ENCODE measurements around the gene USP20. TPM values are rescaled to one million over a fixed set of nuclear protein-coding genes. Genes with fewer than 3 reads are reported as not detected.
A peak's percentile ranks its signal among the peaks of the same experiment; 100 is the strongest.

USP20 gene
- total RNA-seq, 1 donor: 10.5 TPM

- no peak overlapping the region for H3K4me3 ChIP-seq (ENCODE audit: insufficient read depth, low read length)
- no peak for TF ChIP-seq CTCF (IDR thresholded peaks at IDR 0.05; ENCODE audit: extremely low read depth, low read depth, low read length)
- H4K20me1 ChIP-seq (ENCODE audit: insufficient read depth, low read length): no peaks in the 10 kb centered on the region
- no peaks in the 10 kb centered on the region for H3K4me1 ChIP-seq (ENCODE audit: insufficient read depth, low read length)
- H3K27ac ChIP-seq (ENCODE audit: low read depth, low read length): no peak overlapping the region
- peak; percentile 74 for DNase-seq (ENCODE audit: insufficient read length, low spot score, missing footprints)
- peaks cover 28% of the 10 kb centered on the region for H3K36me3 ChIP-seq (ENCODE audit: insufficient read depth, low read length)
- H2AFZ ChIP-seq (ENCODE audit: low read length): no peak overlapping the region
- H3K79me2 ChIP-seq (ENCODE audit: insufficient read depth, low read length): no peaks in the 10 kb centered on the region
- no peaks in the 10 kb centered on the region for H3K27me3 ChIP-seq (ENCODE audit: insufficient read depth, low read length)
- H3K9me3 ChIP-seq (ENCODE audit: low read depth, low read length): no peaks in the 10 kb centered on the region
- H3K4me2 ChIP-seq (ENCODE audit: insufficient read depth, low read length): no peak overlapping the region
Measured at GRCh38 chr9:129868872-129869486, 33.7 kb downstream of the USP20 start.

- Histone ChIP-seq H3K4me2 (ENCODE audit: insufficient read depth, low read length) (no peak overlapping the region), H3K36me3 (ENCODE audit: insufficient read depth, low read length) (peaks cover 35% of the 10 kb centered on the region), H3K27me3 (ENCODE audit: insufficient read depth, low read length) (no peaks in the 10 kb centered on the region), H3K4me3 (ENCODE audit: insufficient read depth, low read length) (no peak overlapping the region), H4K20me1 (ENCODE audit: insufficient read depth, low read length) (no peaks in the 10 kb centered on the region), H3K27ac (ENCODE audit: low read depth, low read length) (no peak overlapping the region), H2AFZ (ENCODE audit: low read length) (no peak overlapping the region), H3K9me3 (ENCODE audit: low read depth, low read length) (no peaks in the 10 kb centered on the region), H3K4me1 (ENCODE audit: insufficient read depth, low read length) (no peaks in the 10 kb centered on the region), H3K79me2 (ENCODE audit: insufficient read depth, low read length) (no peaks in the 10 kb centered on the region)
- DNase-seq (ENCODE audit: insufficient read length, low spot score, missing footprints): peak; percentile 55
- no peak for TF ChIP-seq CTCF (IDR thresholded peaks at IDR 0.05; ENCODE audit: extremely low read depth, low read depth, low read length)
Measured at GRCh38 chr9:129869585-129870501, 34.6 kb downstream of the USP20 start.

GRCh38 chr9:129871046-129871445 is 35.8 kb downstream of the USP20 start:
- no peak overlapping the region for H2AFZ ChIP-seq (ENCODE audit: low read length)
- H3K4me1 ChIP-seq (ENCODE audit: insufficient read depth, low read length): no peaks in the 10 kb centered on the region
- no peak overlapping the region for H3K4me2 ChIP-seq (ENCODE audit: insufficient read depth, low read length)
- H3K36me3 ChIP-seq (ENCODE audit: insufficient read depth, low read length): peaks cover 38% of the 10 kb centered on the region
- no peak overlapping the region for H3K27ac ChIP-seq (ENCODE audit: low read depth, low read length)
- no peaks in the 10 kb centered on the region for H3K27me3 ChIP-seq (ENCODE audit: insufficient read depth, low read length)
- H3K9me3 ChIP-seq (ENCODE audit: low read depth, low read length): no peaks in the 10 kb centered on the region
- no peak overlapping the region for H3K4me3 ChIP-seq (ENCODE audit: insufficient read depth, low read length)
- no peaks in the 10 kb centered on the region for H3K79me2 ChIP-seq (ENCODE audit: insufficient read depth, low read length)
- peaks cover 3% of the 10 kb centered on the region for H4K20me1 ChIP-seq (ENCODE audit: insufficient read depth, low read length)
- TF ChIP-seq CTCF (IDR thresholded peaks at IDR 0.05; ENCODE audit: extremely low read depth, low read depth, low read length): no peak
- DNase-seq (ENCODE audit: insufficient read length, low spot score, missing footprints): no peak

GRCh38 chr9:129873563-129874190 is 38.4 kb downstream of the USP20 start:
- Histone ChIP-seq H3K36me3 (ENCODE audit: insufficient read depth, low read length) (peaks cover 40% of the 10 kb centered on the region), H3K27ac (ENCODE audit: low read depth, low read length) (no peak overlapping the region), H2AFZ (ENCODE audit: low read length) (no peak overlapping the region), H3K4me2 (ENCODE audit: insufficient read depth, low read length) (no peak overlapping the region), H3K27me3 (ENCODE audit: insufficient read depth, low read length) (no peaks in the 10 kb centered on the region), H3K9me3 (ENCODE audit: low read depth, low read length) (no peaks in the 10 kb centered on the region), H3K4me1 (ENCODE audit: insufficient read depth, low read length) (no peaks in the 10 kb centered on the region), H3K4me3 (ENCODE audit: insufficient read depth, low read length) (no peak overlapping the region), H4K20me1 (ENCODE audit: insufficient read depth, low read length) (peaks cover 3% of the 10 kb centered on the region), H3K79me2 (ENCODE audit: insufficient read depth, low read length) (no peaks in the 10 kb centered on the region)
- DNase-seq (ENCODE audit: insufficient read length, low spot score, missing footprints): peak; percentile 61
- TF ChIP-seq CTCF (IDR thresholded peaks at IDR 0.05; ENCODE audit: extremely low read depth, low read depth, low read length): no peak
